ENCODE data around the gene YTHDC1. TPM values are rescaled to one million over a fixed set of nuclear protein-coding genes. Genes with fewer than 3 reads are reported as not detected.
"Not testable (repeated sequence)": the region's sequence is repeated elsewhere in the genome, so short reads cannot be mapped to it uniquely, and the experiment has no call there.

Gene YTHDC1
- 100 to 1,000 TPM in 1 of 4 donors, 10 to 100 TPM in 3; 30.2 to 123 (median 34.2) TPM for polyA plus RNA-seq
- long read RNA-seq, donor 1, full-length matches to known transcripts = 19 of 68 reads
- long read RNA-seq, donor 1, partial matches to known transcripts = 49 of 68 reads
- long read RNA-seq, donor 1, other reads (novel, unspliced or antisense) = 0 of 68 reads
- long read RNA-seq, donor 2, transcript YTHDC1-204 (3 exons, 581 nt) = major isoform, 5 of 5 reads
- long read RNA-seq, donor 2, partial matches to known transcripts = 0 of 5 reads
- long read RNA-seq, donor 2, other reads (novel, unspliced or antisense) = 0 of 5 reads
- long read RNA-seq, donor 3, transcript YTHDC1-204 (3 exons, 581 nt) = major isoform, 7 of 23 reads
- long read RNA-seq, donor 3, partial matches to known transcripts = 15 of 23 reads
- long read RNA-seq, donor 3, other reads (novel, unspliced or antisense) = 0 of 23 reads
- long read RNA-seq, donor 4 = 0 reads
- long read RNA-seq, donor 5, partial matches to known transcripts = 22 of 23 reads
- long read RNA-seq, donor 5, other reads (novel, unspliced or antisense) = 0 of 23 reads
- long read RNA-seq, donor 6, partial matches to known transcripts = 11 of 13 reads
- long read RNA-seq, donor 6, other reads (novel, unspliced or antisense) = 0 of 13 reads
- long read RNA-seq, donor 7, partial matches to known transcripts = 53 of 57 reads
- long read RNA-seq, donor 7, other reads (novel, unspliced or antisense) = 0 of 57 reads
- long read RNA-seq, donor 8 = 0 reads
- long read RNA-seq, donor 9, partial matches to known transcripts = 0 of 2 reads
- long read RNA-seq, donor 9, other reads (novel, unspliced or antisense) = 0 of 2 reads
- long read RNA-seq, donor 10, partial matches to known transcripts = 34 of 39 reads
- long read RNA-seq, donor 10, other reads (novel, unspliced or antisense) = 0 of 39 reads

DNA sequence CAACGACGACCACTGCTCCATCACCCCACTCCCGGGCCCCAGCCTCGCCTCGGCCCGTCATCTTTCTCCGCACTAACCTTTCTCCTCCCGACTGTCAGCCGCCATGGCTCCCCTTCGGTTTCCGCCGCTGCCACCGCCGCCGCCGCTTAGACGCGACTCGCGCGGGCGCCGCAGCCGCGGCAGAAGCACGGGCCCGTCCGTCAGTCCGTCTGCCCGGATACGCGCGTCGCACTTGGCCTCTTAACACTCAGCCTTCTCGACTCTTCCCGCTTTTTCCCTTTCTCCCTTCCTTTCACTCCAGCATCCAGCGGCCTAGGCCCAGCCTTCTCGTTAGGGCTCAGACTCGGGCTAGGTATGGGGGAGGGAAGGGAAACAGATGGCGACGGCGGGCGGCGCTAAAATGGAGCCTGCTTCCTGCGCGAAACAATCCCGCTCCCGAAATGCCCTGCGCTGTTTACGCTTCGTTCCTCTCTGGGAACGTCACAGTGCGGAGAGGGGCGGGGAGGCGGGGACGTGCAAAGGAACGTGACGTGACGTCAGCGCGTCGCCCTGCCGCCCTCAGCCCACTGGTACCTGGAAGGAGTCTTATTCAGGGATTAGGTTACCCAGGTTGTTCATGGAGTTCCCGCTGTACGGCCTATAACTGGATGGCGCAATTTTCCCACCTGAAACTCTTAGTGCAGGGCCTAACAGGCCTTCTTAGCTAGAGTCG is at the start of gene YTHDC1:
YTHDC1 (minus strand) TSS at position 442 of the 712 bp plus-strand sequence; CDS start at position 105, 337 bp downstream.
- H3K27ac ChIP-seq (ENCODE audit: low read depth in 1 of 3, low read length in 2 of 3) = peak within 1 kb of the TSS; percentile 92 to 99 (median 98)
- peaks cover 0 to 5% of the 10 kb centered on the region in 2 donors for H3K9me3 ChIP-seq (ENCODE audit: control insufficient read depth in 2 of 2, insufficient read depth in 1 of 2, low read depth in 1 of 2, low read length in 1 of 2)
- H3K4me1 ChIP-seq (ENCODE audit: control insufficient read depth in 3 of 3, insufficient read depth in 2 of 3, low read depth in 1 of 3, low read length in 2 of 3) = peaks cover 7 to 15% (median 13%) of the 10 kb centered on the region in 3 donors
- DNase-seq = peak; percentile 98 to 99
- H3K36me3 ChIP-seq (ENCODE audit: control insufficient read depth in 3 of 3, insufficient read depth in 2 of 3, low read depth in 1 of 3, low read length in 3 of 3) = peaks cover 0 to 3% (median 0%) of the 10 kb centered on the region in 3 donors
- FAIRE-seq = no peak
- no peaks in the 10 kb centered on the region for H3K27me3 ChIP-seq (ENCODE audit: control insufficient read depth in 3 of 3, insufficient read depth in 3 of 3, low read length in 3 of 3)
- WGBS, 3 donors = 0 to 1% (median 1%) methylated on average over 62 to 67 of the region's 67 CpGs
- peak within 1 kb of the TSS; percentile 69 to 75 (median 74) for H3K4me3 ChIP-seq (ENCODE audit: low read depth in 1 of 3, low read length in 3 of 3)

DNA sequence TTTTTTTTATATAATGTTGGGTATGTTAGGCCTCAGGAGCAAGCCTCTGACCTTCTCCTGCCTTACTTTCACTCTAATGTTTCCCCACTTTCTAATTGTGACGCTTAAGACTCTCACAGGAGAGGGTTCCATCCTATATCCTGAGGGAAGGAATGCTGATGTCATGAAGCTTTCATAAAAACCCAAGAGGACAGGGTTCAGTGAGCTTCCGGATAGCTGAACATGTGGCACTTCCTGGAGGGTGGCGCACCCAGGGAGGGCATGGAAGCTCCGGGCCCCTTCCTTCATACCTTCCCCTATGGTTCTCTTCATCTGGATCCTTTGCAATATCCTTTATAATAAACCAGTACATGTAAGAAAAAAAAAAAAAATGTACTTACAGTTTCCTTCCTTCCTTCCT is 49.4 kb upstream of the YTHDC1 start:
- H3K4me3 ChIP-seq (ENCODE audit: low read depth in 1 of 3, low read length in 3 of 3) = no peak overlapping the region

DNA sequence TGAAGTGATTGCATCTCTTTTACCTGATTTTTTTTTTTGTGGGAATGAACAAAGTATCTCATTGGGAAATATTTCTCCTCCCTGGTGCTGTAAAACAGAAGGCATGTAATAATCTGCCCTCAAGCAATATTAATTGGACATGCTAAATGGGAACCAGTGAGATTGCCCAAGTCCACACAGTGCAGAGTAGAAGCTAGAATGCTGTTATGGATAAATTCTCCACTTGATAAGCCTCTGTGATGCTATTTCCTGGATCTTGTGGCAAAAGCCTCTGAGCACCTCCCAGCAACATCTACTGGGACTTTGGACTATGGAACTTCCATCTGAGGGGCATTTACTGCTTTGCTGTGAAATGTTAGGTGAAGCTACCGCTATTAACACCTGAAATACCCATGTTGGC is 46.9 kb upstream of the YTHDC1 start:
- Histone ChIP-seq H3K27me3 (ENCODE audit: control insufficient read depth in 3 of 3, insufficient read depth in 3 of 3, low read length in 3 of 3) (no peaks in the 10 kb centered on the region), H3K4me1 (ENCODE audit: control insufficient read depth in 3 of 3, insufficient read depth in 2 of 3, low read depth in 1 of 3, low read length in 2 of 3) (peaks cover 0 to 34% (median 0%) of the 10 kb centered on the region in 3 donors), H3K36me3 (ENCODE audit: control insufficient read depth in 3 of 3, insufficient read depth in 2 of 3, low read depth in 1 of 3, low read length in 3 of 3) (no peaks in the 10 kb centered on the region), H3K27ac (ENCODE audit: low read depth in 1 of 3, low read length in 2 of 3) (peak overlapping the region in 1 of 3 donors; percentile 58), H3K4me3 (ENCODE audit: low read depth in 1 of 3, low read length in 3 of 3) (no peak overlapping the region), H3K9me3 (ENCODE audit: control insufficient read depth in 2 of 2, insufficient read depth in 1 of 2, low read depth in 1 of 2, low read length in 1 of 2) (no peaks in the 10 kb centered on the region)
- WGBS, 3 donors = 25 to 79% (median 68%) methylated on average over 1 of the region's 1 CpG
- DNase-seq (peak; percentile 4 to 86), FAIRE-seq (no peak)

More for the DNA sequence above, 49.4 kb upstream of the YTHDC1 start:
- H3K4me1 ChIP-seq (ENCODE audit: control insufficient read depth in 3 of 3, insufficient read depth in 2 of 3, low read depth in 1 of 3, low read length in 2 of 3) = peaks cover 0 to 34% (median 0%) of the 10 kb centered on the region in 3 donors
- WGBS, 3 donors = 71 to 85% (median 76%) methylated on average over 4 of the region's 4 CpGs
- FAIRE-seq (no peak), DNase-seq (peak in 1 of 2 donors; percentile 59)
- no peaks in the 10 kb centered on the region for H3K36me3 ChIP-seq (ENCODE audit: control insufficient read depth in 3 of 3, insufficient read depth in 2 of 3, low read depth in 1 of 3, low read length in 3 of 3)
- H3K9me3 ChIP-seq (ENCODE audit: control insufficient read depth in 2 of 2, insufficient read depth in 1 of 2, low read depth in 1 of 2, low read length in 1 of 2) = no peaks in the 10 kb centered on the region
- peak overlapping the region in 1 of 3 donors; percentile 58 for H3K27ac ChIP-seq (ENCODE audit: low read depth in 1 of 3, low read length in 2 of 3)
- H3K27me3 ChIP-seq (ENCODE audit: control insufficient read depth in 3 of 3, insufficient read depth in 3 of 3, low read length in 3 of 3) = no peaks in the 10 kb centered on the region

DNA sequence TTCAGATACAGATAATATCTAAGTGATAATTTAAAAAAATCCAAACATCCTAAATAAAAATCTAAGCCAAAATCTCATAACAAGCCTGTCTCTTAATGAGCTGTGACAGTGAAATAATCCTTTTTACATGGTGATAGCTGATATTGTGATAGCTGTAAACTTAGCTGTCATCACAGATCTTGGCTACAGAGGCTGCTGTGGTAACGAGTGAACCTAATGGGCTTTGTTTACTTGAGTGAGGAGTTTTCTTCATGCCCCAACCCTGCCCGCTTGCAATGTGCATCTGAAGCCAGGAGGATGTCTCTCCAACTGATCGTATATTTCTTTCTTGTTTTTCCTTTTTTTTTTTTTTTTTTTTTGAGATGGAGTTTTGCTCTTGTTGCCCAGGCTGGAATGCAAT is 41.5 kb upstream of the YTHDC1 start:
- no peaks in the 10 kb centered on the region for H3K36me3 ChIP-seq (ENCODE audit: control insufficient read depth in 3 of 3, insufficient read depth in 2 of 3, low read depth in 1 of 3, low read length in 3 of 3)
- no peaks in the 10 kb centered on the region for H3K9me3 ChIP-seq (ENCODE audit: control insufficient read depth in 2 of 2, insufficient read depth in 1 of 2, low read depth in 1 of 2, low read length in 1 of 2)
- H3K27ac ChIP-seq (ENCODE audit: low read depth in 1 of 3, low read length in 2 of 3) = no peak overlapping the region
- 47 to 60% (median 57%) methylated on average over 3 of the region's 3 CpGs for WGBS, 3 donors
- FAIRE-seq (no peak), DNase-seq (no peak)
- no peaks in the 10 kb centered on the region for H3K27me3 ChIP-seq (ENCODE audit: control insufficient read depth in 3 of 3, insufficient read depth in 3 of 3, low read length in 3 of 3)
- peaks cover 0 to 24% (median 0%) of the 10 kb centered on the region in 3 donors for H3K4me1 ChIP-seq (ENCODE audit: control insufficient read depth in 3 of 3, insufficient read depth in 2 of 3, low read depth in 1 of 3, low read length in 2 of 3)
- no peak overlapping the region for H3K4me3 ChIP-seq (ENCODE audit: low read depth in 1 of 3, low read length in 3 of 3)

- 71 to 81% (median 74%) methylated on average over 1 of the region's 1 CpG for WGBS, 3 donors
- DNase-seq = no peak
- Histone ChIP-seq H3K9me3 (ENCODE audit: control insufficient read depth in 2 of 2, insufficient read depth in 1 of 2, low read depth in 1 of 2, low read length in 1 of 2) (no peaks in the 10 kb centered on the region), H3K27ac (ENCODE audit: low read depth in 1 of 3, low read length in 2 of 3) (no peak overlapping the region), H3K36me3 (ENCODE audit: control insufficient read depth in 3 of 3, insufficient read depth in 2 of 3, low read depth in 1 of 3, low read length in 3 of 3) (no peaks in the 10 kb centered on the region), H3K4me1 (ENCODE audit: control insufficient read depth in 3 of 3, insufficient read depth in 2 of 3, low read depth in 1 of 3, low read length in 2 of 3) (peaks cover 0 to 14% (median 0%) of the 10 kb centered on the region in 3 donors), H3K27me3 (ENCODE audit: control insufficient read depth in 3 of 3, insufficient read depth in 3 of 3, low read length in 3 of 3) (no peaks in the 10 kb centered on the region), H3K4me3 (ENCODE audit: low read depth in 1 of 3, low read length in 3 of 3) (no peak overlapping the region)
- FAIRE-seq = no peak
Observed at GRCh38 chr4:68390205-68390935, 40.5 kb upstream of the YTHDC1 start.

DNA sequence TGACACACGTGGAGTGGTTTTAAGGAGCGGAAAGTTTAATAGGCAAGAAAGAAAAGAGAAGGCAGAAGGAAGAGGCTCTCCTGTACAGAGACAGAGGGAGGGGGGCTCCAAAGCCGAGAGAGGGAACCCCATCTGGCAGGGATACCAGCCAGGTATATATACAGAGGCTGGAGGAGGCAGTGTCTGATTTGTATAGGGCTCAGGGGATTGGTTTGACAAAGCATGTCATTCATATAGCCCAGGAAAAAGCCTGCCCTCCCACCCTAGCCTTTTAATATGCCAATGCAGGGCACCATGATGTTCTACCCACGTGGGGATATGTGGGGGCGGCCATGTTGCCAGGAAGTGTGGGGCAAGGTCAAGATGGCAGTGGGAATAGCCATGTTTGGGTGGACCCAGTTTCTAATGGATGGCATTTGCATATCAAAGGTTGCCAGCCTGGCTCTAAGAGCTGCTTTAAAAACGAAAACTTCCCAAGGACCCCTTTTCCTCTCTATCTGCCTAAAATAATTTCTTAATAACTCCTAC is 39.6 kb upstream of the YTHDC1 start:
- not testable (repeated sequence) for FAIRE-seq; H3K4me3 ChIP-seq (ENCODE audit: low read depth in 1 of 3, low read length in 3 of 3); DNase-seq; H3K9me3 ChIP-seq (ENCODE audit: control insufficient read depth in 2 of 2, insufficient read depth in 1 of 2, low read depth in 1 of 2, low read length in 1 of 2); H3K36me3 ChIP-seq (ENCODE audit: control insufficient read depth in 3 of 3, insufficient read depth in 2 of 3, low read depth in 1 of 3, low read length in 3 of 3); H3K27me3 ChIP-seq (ENCODE audit: control insufficient read depth in 3 of 3, insufficient read depth in 3 of 3, low read length in 3 of 3); H3K27ac ChIP-seq (ENCODE audit: low read depth in 1 of 3, low read length in 2 of 3)
- 67 to 78% (median 70%) methylated on average over 6 of the region's 6 CpGs for WGBS, 3 donors
- H3K4me1 ChIP-seq (ENCODE audit: control insufficient read depth in 3 of 3, insufficient read depth in 2 of 3, low read depth in 1 of 3, low read length in 2 of 3) = peaks cover 0 to 14% (median 0%) of the 10 kb centered on the region in 3 donors

DNA sequence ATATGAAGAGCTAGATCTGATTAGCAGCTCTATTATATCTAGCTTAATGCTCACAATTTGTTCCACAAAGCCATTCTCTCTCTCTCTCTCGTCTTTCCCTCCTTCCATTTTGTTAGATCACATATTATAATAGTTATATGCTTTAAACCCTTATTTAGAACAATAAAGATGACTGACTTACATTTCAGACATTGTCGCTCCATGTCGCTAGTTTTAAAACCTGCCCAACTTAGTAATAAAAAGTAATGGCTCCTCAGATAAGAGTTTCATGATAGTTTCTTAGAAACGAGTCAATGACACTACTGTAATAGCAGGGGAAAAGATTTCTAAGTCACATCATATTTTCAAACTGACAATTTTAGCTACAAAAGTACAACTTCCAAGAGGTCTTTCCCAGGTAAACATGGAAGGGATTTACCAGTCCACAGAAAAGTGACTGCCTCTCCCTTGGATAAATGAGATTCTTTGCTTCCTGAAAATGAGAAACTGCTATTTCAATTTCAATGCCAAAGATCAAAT is 38.5 kb upstream of the YTHDC1 start:
- no peaks in the 10 kb centered on the region for H3K27me3 ChIP-seq (ENCODE audit: control insufficient read depth in 3 of 3, insufficient read depth in 3 of 3, low read length in 3 of 3)
- DNase-seq = peak; percentile 15 to 62
- no peaks in the 10 kb centered on the region for H3K9me3 ChIP-seq (ENCODE audit: control insufficient read depth in 2 of 2, insufficient read depth in 1 of 2, low read depth in 1 of 2, low read length in 1 of 2)
- H3K36me3 ChIP-seq (ENCODE audit: control insufficient read depth in 3 of 3, insufficient read depth in 2 of 3, low read depth in 1 of 3, low read length in 3 of 3) = no peaks in the 10 kb centered on the region
- FAIRE-seq = no peak
- no peak overlapping the region for H3K4me3 ChIP-seq (ENCODE audit: low read depth in 1 of 3, low read length in 3 of 3)
- 16 to 42% (median 28%) methylated on average over 4 of the region's 4 CpGs for WGBS, 3 donors
- H3K4me1 ChIP-seq (ENCODE audit: control insufficient read depth in 3 of 3, insufficient read depth in 2 of 3, low read depth in 1 of 3, low read length in 2 of 3) = peaks cover 0 to 14% (median 0%) of the 10 kb centered on the region in 3 donors
- peak overlapping the region in 1 of 3 donors; percentile 24 for H3K27ac ChIP-seq (ENCODE audit: low read depth in 1 of 3, low read length in 2 of 3)

Measured in small intestine (tissue), 16 donors.